Cardiac fibroblast (primary cell): Measurements from ENCODE around the gene FAN1.
"Not testable (repeated sequence)": the region's sequence is repeated elsewhere in the genome, so short reads cannot be mapped to it uniquely, and the experiment has no call there.

Experiments used
- DNase-seq, 2 donors: peaks; one replicate each; pipeline versions ENCODE4 v3.0.0 to v3.0.0-alpha.2; 2010; ENCODE audit warnings: low read depth in 2 of 2
- H3K4me3 ChIP-seq, 2 donors: replicated peaks in 1 of 2; 1 replicate in 1 of 2; 2 replicates in 1 of 2; pipeline ENCODE4 v1.5.1; 2011; ENCODE audit warnings: low read depth in 2 of 2, low read length in 2 of 2, mild to moderate bottlenecking in 2 of 2, moderate library complexity in 1 of 2
- TF ChIP-seq, protein P1 (sequence below): IDR thresholded peaks from one replicate; pipeline ENCODE4 v1.5.1; 2011; ENCODE audit warnings: low read depth, mild to moderate bottlenecking, low read length, inconsistent platforms

The FAN1 gene

DNA sequence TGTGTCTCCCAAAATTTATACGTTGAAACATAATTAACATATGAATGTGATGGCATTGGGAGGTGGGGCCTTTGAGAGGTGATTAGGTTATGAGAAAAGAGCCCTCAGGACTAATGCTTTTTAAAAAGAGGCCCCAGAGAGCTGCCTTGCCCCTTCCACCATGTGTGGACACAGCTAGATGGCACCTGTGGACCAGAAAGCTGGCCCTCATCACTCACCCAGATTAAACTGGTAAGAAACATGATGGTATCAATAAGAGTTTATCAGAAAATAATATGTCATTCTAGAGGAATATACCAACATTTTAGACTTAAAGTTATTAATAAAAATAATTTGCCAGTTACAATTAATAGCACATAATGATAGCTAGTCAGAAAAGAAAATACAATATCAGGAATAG lies 25.2 kb upstream of the FAN1 start:
- TF ChIP-seq, protein P1, sequence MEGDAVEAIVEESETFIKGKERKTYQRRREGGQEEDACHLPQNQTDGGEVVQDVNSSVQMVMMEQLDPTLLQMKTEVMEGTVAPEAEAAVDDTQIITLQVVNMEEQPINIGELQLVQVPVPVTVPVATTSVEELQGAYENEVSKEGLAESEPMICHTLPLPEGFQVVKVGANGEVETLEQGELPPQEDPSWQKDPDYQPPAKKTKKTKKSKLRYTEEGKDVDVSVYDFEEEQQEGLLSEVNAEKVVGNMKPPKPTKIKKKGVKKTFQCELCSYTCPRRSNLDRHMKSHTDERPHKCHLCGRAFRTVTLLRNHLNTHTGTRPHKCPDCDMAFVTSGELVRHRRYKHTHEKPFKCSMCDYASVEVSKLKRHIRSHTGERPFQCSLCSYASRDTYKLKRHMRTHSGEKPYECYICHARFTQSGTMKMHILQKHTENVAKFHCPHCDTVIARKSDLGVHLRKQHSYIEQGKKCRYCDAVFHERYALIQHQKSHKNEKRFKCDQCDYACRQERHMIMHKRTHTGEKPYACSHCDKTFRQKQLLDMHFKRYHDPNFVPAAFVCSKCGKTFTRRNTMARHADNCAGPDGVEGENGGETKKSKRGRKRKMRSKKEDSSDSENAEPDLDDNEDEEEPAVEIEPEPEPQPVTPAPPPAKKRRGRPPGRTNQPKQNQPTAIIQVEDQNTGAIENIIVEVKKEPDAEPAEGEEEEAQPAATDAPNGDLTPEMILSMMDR: no peak
- H3K4me3 ChIP-seq: no peak overlapping the region
- DNase-seq: no peak

DNA sequence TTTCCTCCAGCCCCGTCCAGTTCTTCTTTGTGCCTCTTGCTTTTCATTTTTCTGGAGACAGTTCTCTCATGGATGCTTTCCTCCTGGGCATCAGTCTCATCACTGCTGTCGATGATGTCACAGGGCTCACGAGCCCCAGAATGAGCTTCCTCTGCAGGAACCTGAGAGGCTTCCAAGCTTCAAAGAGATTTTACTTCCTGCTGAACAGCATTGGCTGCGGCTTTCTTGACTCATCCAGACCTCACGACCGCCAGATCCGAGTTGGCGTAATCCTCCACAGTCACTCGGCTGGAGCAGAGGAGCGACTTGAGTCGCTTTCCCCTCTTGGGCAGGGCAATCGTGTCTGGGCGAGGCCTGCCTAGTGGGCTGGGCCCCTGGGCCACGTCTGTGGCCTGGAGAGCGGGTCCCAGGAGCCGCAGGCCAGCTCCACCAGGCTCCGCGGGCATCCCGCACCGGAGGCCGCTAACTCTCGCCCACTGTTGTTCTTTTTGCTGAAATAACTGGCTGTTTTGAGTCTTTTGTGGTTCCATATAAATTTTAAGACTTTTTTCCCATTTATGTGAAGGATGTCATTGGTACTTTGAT lies 20.8 kb upstream of the FAN1 start:
- DNase-seq: peak in 1 of 2 donors; percentile 11
- TF ChIP-seq, protein P1: no peak
- H3K4me3 ChIP-seq: no peak overlapping the region

DNA sequence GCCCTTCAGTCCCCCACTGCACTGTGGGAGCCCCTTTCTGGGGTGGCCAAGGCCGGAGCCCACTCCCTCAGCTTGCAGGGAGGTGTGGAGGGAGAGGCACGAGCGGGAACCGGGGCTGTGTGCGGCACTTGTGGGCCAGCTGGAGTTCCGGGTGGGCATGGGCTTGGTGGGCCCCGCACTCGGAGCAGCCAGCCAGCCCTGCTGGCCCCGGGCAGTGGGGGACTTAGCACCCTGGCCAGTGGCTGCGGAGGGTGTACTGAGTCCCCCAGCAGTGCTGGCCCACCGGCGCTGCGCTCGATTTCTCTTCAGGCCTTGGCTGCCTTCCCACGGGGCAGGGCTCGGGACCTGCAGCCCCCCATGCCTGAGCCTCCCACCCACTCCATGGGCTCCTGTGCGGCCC lies 20.0 kb upstream of the FAN1 start:
- DNase-seq, H3K4me3 ChIP-seq: not testable (repeated sequence)

DNA sequence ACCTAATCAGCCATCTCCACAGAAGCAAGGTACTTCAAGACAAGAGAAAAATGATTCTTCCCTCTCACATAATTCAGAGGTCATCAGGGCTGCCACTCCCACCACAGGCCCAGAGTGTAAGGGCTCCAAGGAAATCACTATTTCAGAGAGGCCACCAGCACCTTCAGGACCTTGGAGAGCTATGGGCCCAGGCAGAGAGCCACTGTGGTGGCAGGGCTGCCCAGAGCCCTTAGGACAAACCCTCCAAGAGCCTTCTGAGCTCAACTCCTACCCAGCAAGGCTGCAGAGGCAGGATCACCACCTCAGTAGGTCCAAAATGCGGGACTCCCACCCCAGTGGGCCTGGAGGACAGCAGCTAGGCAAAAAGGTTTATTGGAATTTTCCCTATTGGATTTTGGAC lies 17.9 kb upstream of the FAN1 start:
- H3K4me3 ChIP-seq: no peak overlapping the region
- TF ChIP-seq, protein P1: no peak
- DNase-seq: peak; percentile 13 to 19

DNA sequence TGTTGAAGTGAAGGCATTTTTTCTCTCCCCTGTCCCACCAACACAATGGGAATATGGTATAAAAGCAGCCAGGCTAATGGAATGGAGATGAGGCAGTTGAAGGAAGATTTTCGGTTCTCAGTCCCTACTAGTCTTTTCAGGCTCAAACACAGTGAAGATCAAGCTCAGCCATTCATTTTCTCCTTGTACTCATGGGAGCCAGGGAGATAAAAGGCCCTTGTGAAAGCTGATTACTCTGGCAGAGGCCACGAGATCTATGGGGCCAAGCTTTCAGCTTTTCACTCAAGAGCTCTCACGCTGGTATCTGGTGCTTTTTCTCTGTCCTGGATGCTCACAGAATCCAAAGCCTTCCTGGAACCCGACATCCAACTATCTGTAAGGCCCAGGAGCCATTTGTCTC lies 14.5 kb upstream of the FAN1 start:
- DNase-seq: no peak
- H3K4me3 ChIP-seq: no peak overlapping the region

DNA sequence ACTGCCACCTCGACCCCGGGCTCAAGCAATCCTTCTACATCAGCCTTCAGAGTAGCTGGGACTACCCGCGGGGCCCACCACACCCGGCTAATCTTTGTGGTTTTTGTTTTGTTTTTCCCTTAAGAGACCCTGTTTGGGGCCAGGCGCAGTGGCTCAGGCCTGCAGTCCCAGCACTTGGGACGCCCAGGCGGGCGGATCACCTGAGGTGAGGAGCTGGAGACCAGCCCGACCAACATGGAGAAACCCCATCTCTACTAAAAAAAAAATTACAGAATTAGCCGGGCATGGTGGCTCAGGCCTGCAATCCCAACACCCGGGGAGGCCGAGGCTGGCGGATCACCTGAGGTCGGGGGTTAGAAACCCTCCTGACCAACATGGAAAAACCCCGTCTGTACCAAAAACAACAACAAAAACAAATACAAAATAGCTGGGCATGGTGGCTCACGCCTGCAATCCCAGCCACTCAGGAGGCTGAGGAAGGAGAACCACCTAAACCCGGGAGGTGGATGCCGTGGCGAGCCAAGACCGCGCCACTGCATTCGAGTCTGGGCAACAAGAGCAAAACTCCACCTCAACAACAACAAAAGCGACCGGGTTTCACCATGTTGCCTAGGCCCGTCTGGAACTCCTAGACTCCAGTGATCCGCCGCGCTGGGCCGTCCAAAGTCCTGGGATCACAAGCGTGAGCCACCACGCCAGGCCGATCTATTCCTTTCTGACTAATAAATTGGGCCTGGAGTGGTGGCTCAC lies 8.1 kb upstream of the FAN1 start:
- no peak overlapping the region for H3K4me3 ChIP-seq
- TF ChIP-seq, protein P1: no peak
- no peak for DNase-seq

More for the DNA sequence above, 14.5 kb upstream of the FAN1 start:
- TF ChIP-seq, protein P1: no peak

DNA sequence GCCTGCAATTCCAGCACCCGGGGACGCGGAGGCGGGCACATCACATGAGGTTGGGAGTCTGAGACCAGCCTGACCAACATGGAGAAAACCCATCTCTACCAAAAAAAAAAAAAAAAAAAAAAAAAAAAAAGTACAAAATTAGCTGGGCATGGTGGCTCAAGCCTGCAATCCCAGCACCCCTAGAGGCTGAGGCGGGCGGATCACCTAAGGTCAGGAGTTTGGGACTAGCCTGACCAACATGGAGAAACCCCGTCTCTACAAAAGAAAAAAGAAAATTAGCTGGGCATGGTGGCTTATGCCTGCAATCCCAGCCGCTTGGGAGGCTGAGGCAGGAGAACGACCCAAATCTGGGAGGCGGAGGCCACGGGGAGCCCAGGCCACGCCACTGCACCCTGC lies 7.5 kb upstream of the FAN1 start:
- DNase-seq: no peak
- TF ChIP-seq, protein P1: no peak
- no peak overlapping the region for H3K4me3 ChIP-seq
